Pancreas (tissue), 10 donors: ENCODE measurements around the gene PABPC1L2A. TPM values are rescaled to one million over a fixed set of nuclear protein-coding genes. Genes with fewer than 3 reads are reported as not detected.
"Not testable (repeated sequence)": the region's sequence is repeated elsewhere in the genome, so short reads cannot be mapped to it uniquely, and the experiment has no call there.

Source experiments
- ATAC-seq, 4 donors: fragments of 200-7000 bp; cut with Tn5 transposase; one replicate each; pipeline versions ENCODE4 v1.8.0 to v1.9.1; 2020; ENCODE audit warnings: mild to moderate bottlenecking in 4 of 4, moderate library complexity in 4 of 4
- DNase-seq, 6 donors: peaks; one replicate each; pipeline ENCODE4 v3.0.0-alpha.2; 2020
- FAIRE-seq: peaks from 2 replicates; lab custom pipeline; 2012; peaks lifted over from hg19 to GRCh38; lab: Jason Lieb, UNC
- H3K27ac ChIP-seq, 4 donors: fragments of 200-600 bp; sonication (generic); 1 replicate in 3 of 4; 2 replicates in 1 of 4; pipeline versions ENCODE4 v1.5.0 to v1.8.0; 2020
- H3K27me3 ChIP-seq, 4 donors: fragments of 200-600 bp; one replicate each; pipeline ENCODE4 v1.8.0; 2021
- H3K36me3 ChIP-seq, 3 donors: fragments of 200-600 bp; sonication (generic) in 1 of 3; one replicate each; pipeline versions ENCODE4 v1.5.0 to v1.8.0; 2020 to 2021
- H3K4me1 ChIP-seq, 3 donors: fragments of 200-600 bp; one replicate each; pipeline ENCODE4 v1.8.0; 2021
- H3K4me3 ChIP-seq, 4 donors: fragments of 200-600 bp; sonication (generic) in 2 of 4; one replicate each; pipeline versions ENCODE4 v1.5.0 to v1.8.0; 2020 to 2021
- H3K9me3 ChIP-seq, 4 donors: fragments of 200-600 bp; one replicate each; pipeline ENCODE4 v1.8.0; 2021
- CTCF ChIP-seq, 4 donors: fragments of 200-600 bp; sonication (generic) in 3 of 4; IDR thresholded peaks; one replicate each; pipeline versions ENCODE4 v1.5.0 to v1.8.0; 2021; ENCODE audit warnings: antibody characterized with exemption in 4 of 4
- WGBS, 2 donors: extraction: QIAGEN DNeasy Blood & Tissue Kit; methylation state at CpG; one replicate each; pipeline ENCODE4 v1.1.7; 2013; 5-methylcytosine and 5-hydroxymethylcytosine counted together
- intact Hi-C, 3 donors: fragments of 100-400 bp; cut with DNase I; formaldehyde crosslinking; loops; one replicate each; pipeline versions ENCODE4 v1.11.1 to v1.14.2; 2022
- polyA plus RNA-seq, 2 donors: library from polyadenylated mRNA; stranded (reverse); fragments of 200-250 nt; gene quantifications; one replicate each; pipeline ENCODE4 v1.2.3, GENCODE V29; 2013
- total RNA-seq, 6 donors: library from RNA; stranded (reverse); fragmentation: NEBNext Ultra II Directional in 4 of 6; extraction: Animal tissue kit (Norgen Biotek cat#: 25700) in 4 of 6; gene quantifications; one replicate each; pipeline versions ENCODE4 v1.2.1 to v1.2.4, GENCODE V29; 2021 to 2023
- donor health status: healthy with polysubstance abuse.
- donor health status: DM: no; HTN: no; CAD: no; lungs with moderate emphysema.
- donor health status: DM: no; HTN: no; CAD: no.
- donor health status: control.
- donor health status: control.
- donor health status: Bipolar disorder and iron deficiency.
- donor health status: DM: yes; HTN: yes; CAD: no.
- donor health status: DM: no; HTN: no; CAD: no.
- donor health status: DM: no; HTN: no; CAD: no.
- donor health status: DM: yes; HTN: yes; CAD: no.

The PABPC1L2A gene
- total and polyA plus RNA-seq, 8 donors: not detected

- Histone ChIP-seq H3K27me3 (peaks cover 0 to 27% (median 4%) of the 10 kb centered on the region in 4 donors), H3K36me3 (no peaks in the 10 kb centered on the region), H3K27ac (no peak overlapping the region), H3K4me3 (no peak overlapping the region), H3K9me3 (no peaks in the 10 kb centered on the region), H3K4me1 (no peaks in the 10 kb centered on the region)
- intact Hi-C loops: no loop called here
- no peak for FAIRE-seq
- TF ChIP-seq CTCF (IDR thresholded peaks at IDR 0.05): no peak
- WGBS, 2 donors: 11 to 12% methylated on average over 2 of the region's 2 CpGs
- no peak for ATAC-seq
- DNase-seq: no peak
These were observed 2.5 kb downstream of the PABPC1L2A start for GRCh38 chrX:73076838-73077237.

- WGBS, 2 donors: 89 to 93% methylated on average over 28 to 31 of the region's 31 CpGs
These were observed 9.8 kb downstream of the PABPC1L2A start for GRCh38 chrX:73069365-73070035.

GRCh38 chrX:73068467-73069364 is 10.6 kb downstream of the PABPC1L2A start:
- WGBS, 2 donors: 90 to 92% methylated on average over 39 to 44 of the region's 44 CpGs
- FAIRE-seq: no peak
- intact Hi-C loops: no loop called here
- ATAC-seq: no peak
- H3K36me3 ChIP-seq: no peaks in the 10 kb centered on the region
- no peaks in the 10 kb centered on the region for H3K4me1 ChIP-seq
- no peaks in the 10 kb centered on the region for H3K9me3 ChIP-seq
- H3K27ac ChIP-seq: no peak overlapping the region
- DNase-seq: peak in 3 of 6 donors; percentile 12 to 63 (median 43)
- H3K27me3 ChIP-seq: peaks cover 0 to 16% (median 3%) of the 10 kb centered on the region in 4 donors
- H3K4me3 ChIP-seq: no peak overlapping the region
- TF ChIP-seq CTCF (IDR thresholded peaks at IDR 0.05): no peak

More at GRCh38 chrX:73069365-73070035, 9.8 kb downstream of the PABPC1L2A start:
- ATAC-seq (no peak), DNase-seq (peak in 2 of 6 donors; percentile 46 to 55), FAIRE-seq (no peak)
- no peak for TF ChIP-seq CTCF (IDR thresholded peaks at IDR 0.05)
- H3K4me3 ChIP-seq: no peak overlapping the region
- no peaks in the 10 kb centered on the region for H3K9me3 ChIP-seq
- intact Hi-C loops: no loop called here
- H3K27ac ChIP-seq: no peak overlapping the region
- no peaks in the 10 kb centered on the region for H3K4me1 ChIP-seq
- no peaks in the 10 kb centered on the region for H3K36me3 ChIP-seq
- H3K27me3 ChIP-seq: peaks cover 0 to 17% (median 3%) of the 10 kb centered on the region in 4 donors

- WGBS, 2 donors: 80 to 90% methylated on average over 23 to 24 of the region's 24 CpGs
- peak in 1 of 6 donors; percentile 35 for DNase-seq
These were observed 11.4 kb downstream of the PABPC1L2A start for GRCh38 chrX:73067761-73068466.

GRCh38 chrX:73028876-73029275 is 50.4 kb downstream of the PABPC1L2A start:
- DNase-seq: no peak
- Histone ChIP-seq H3K36me3 (no peaks in the 10 kb centered on the region), H3K4me1 (no peaks in the 10 kb centered on the region), H3K27ac (no peak overlapping the region), H3K27me3 (peaks cover 0 to 10% (median 2%) of the 10 kb centered on the region in 4 donors), H3K4me3 (no peak overlapping the region), H3K9me3 (no peaks in the 10 kb centered on the region)
- no peak for FAIRE-seq
- TF ChIP-seq CTCF (IDR thresholded peaks at IDR 0.05): no peak
- intact Hi-C loops: no loop called here
- ATAC-seq: no peak
- 0% methylated on average over 1 of the region's 1 CpG for WGBS, 2 donors

More at GRCh38 chrX:73067761-73068466, 11.4 kb downstream of the PABPC1L2A start:
- intact Hi-C loops, FAIRE-seq, H3K4me3 ChIP-seq, H3K4me1 ChIP-seq, H3K9me3 ChIP-seq, ATAC-seq, H3K27me3 ChIP-seq, H3K36me3 ChIP-seq, H3K27ac ChIP-seq: not testable (repeated sequence)
